Stimulated activated CD4-positive, alpha-beta T cell treated with anti-CD3 and anti-CD28 coated beads, Interleukin-12 subunit alpha, Interleukin-12 subunit beta, amount 100 ng/mL, for 4 hours (primary cell): ENCODE data around the gene LYPD5.
A peak's percentile ranks its signal among the peaks of the same experiment; 100 is the strongest.

Source experiments
- DNase-seq: peaks from one replicate; pipeline ENCODE4 v3.0.0-alpha.2; 2020

LYPD5 gene

DNA sequence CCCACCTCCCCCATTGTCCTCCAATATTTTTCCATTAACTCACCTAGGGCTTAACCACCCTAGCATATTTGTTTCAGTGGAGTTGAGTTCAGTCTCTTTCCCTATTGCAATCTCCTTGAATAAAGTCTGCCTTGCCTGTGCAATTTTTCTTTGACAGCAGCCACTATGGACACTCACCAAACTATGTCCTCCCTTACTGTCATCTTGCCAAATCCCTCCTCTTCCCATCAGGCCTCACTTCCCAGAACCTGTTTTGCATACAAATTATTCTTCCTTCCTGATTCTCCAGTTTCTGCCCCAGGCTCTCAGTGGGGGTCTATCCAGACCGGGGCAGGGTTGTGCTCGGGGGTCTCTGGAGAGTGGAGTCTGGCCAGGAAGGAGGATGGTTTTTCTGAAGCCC, 2.2 kb upstream of the LYPD5 start:
- DNase-seq = no peak

DNA sequence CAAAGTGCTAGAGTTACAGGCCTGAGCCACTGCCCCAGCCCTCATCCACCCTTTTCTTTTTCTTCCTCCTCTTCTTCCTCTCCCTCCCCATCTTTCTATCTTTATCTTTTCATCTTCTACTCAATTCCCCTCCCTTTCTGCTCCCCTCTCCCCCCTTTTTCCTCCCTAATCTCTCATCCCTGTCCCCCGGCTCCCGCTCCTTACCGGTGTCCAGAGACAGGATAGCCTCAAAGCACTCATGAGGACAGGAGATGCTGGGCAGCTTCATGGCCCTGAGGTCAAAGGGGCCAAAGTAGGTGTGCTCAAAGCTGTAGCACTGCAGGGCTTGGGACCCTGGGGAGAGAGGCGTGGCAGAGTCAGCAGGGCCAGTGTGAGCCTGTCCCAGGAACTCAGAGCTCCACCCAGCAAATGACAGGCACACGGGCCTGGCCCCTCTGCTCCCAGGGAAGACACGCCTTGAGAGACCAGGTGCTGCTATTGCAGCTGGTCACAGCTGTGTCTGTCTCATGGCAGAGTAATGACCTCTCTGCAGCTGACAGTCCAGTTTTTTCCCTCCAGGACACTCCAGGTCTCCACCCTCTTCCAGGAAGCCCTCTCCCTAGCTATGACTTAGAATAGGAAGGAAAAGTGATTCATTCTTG, 2.6 kb downstream of the LYPD5 start:
- DNase-seq = no peak

DNA sequence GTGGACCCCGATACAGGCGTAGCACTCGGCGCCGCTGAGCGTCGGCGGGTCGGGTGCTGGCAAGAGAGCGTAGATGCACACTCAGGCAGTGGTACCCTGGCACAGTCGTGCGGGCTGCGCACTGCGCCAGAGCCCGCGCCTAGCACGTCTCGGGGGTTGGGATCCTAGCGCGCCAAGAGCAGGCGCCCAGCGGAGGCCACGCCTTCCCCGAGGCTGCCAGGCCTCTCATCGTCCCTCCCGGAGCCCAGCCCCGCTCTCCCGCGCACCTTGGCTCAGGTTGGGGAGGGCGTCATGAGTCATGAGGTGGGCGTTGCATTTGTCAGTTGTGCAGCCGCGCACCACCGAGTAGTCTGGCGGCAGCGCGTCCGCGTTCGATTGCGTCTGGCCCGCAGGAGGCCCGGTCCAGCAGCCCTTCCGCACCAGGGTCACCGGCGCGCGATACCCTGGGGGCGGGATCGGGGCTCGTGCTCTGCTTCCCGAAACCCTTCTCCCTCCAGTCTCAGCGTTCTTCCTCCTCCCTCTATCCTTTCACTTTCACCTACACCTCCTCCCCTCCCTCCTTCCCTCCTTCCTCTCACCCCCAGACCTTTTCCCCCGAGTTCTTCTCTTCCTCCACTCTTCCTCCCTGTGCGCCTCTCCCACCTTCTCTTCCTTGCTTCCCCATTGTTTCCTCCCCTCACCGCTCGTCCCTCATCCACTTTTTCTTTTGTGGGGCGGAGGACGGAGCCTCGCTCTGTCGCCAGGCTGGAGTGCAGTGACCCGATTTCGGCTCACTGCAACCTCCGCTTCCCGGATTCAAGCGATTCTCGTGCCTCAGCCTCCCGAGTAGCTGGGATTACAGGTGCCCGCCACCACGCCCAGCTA, 3.5 kb downstream of the LYPD5 start:
- DNase-seq = peak; percentile 66

DNA sequence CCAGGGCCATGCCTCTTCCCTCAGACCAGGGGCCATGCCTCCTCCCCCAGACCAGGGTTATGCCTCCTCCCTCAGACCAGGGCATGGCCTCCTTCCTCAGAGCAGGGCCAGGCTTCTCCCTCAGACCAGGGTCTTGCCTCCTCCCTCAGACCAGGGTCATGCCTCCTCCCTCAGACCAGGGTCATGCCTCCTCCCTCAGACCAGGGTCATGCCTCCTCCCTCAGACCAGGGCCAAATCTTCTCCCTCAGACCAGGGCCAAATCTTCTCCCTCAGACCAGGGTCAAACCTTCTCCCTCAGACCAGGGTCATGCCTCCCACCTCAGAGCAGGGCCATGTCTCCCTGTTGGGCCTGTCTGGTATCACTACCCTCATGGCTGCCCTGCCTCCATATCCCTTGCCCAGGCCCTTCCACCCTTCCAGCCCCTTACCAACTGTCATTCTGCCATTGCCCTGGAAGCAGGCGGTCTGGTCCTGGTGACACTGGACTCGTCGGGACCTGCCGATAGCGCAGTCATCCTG, 4.2 kb downstream of the LYPD5 start:
- DNase-seq = no peak

DNA sequence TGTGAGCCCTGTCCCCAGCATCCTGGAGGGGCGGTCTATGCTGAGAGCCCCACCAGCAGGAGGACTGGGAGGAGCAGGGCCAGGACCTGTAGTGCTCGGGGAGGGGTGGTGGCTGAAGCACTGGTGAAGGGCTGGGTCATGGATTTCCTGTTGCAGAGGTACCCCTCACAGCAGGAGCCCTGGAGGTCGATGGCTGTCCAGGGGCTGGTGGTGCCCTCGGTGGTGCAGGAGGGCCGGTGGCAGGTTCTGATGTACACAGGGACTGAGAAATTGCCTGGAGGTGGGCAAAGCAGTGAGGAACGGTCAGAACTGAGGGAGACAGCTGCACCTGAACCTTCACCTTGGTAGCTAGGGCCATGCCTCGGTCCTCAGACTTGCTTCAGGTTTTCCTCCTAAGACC, 4.7 kb downstream of the LYPD5 start:
- no peak for DNase-seq

DNA sequence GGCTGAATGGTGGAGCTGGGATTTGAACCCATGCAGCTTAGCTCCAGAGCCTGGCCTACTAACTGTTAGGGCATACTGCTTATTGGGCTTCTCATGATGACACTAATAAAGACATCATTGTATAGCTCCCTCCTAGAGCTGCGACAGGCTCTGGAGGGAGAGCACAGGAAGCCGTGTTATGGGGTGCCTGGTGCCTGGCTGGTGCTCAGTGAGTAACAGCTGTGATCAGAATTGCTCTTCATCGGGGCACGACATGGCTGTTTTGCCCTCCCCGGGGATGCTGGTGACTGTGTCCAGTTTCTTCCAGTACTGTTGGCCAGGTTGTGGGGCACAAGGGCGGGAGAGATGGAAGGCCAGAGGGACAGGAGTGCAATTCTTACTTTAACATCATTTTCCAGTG, 5.1 kb downstream of the LYPD5 start:
- DNase-seq = no peak

DNA sequence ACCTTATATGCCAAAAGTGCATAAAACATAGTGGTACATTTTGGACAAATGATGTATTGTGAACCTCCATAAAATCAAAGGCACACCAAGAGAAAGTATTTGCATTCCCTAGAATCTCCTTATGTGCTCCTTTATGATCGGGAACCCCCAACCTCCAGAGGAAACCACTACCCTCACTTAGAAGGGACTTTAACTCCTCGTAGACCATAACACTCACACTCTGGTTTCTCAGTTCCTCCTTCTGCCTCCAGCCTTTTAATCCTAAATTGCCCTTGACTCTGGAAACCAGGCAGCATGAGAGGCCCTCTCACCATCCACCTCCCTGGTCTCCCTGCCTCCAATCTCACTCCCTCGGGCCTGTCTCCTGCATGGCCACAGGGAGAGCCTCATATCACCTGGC, 11.7 kb downstream of the LYPD5 start:
- no peak for DNase-seq

DNA sequence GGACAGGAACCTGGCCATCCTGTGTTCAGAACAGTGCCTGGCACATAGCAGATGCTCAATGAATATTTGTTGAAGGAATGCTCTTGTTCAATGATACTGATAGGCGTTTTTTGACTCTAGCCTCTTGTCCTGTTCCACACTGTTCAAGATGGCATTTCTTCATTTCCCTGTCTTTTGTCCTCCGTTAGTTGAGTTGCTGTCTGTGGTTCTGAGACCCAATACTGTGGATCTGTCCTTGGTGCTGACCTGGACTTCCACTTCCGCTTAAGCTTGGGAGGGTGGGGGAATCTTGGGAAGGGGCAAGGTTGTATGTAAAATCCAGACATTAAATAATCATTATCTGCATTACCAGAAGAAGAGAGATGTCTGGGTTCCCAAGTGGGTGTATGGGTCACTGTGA, 13.2 kb downstream of the LYPD5 start:
- DNase-seq = no peak

DNA sequence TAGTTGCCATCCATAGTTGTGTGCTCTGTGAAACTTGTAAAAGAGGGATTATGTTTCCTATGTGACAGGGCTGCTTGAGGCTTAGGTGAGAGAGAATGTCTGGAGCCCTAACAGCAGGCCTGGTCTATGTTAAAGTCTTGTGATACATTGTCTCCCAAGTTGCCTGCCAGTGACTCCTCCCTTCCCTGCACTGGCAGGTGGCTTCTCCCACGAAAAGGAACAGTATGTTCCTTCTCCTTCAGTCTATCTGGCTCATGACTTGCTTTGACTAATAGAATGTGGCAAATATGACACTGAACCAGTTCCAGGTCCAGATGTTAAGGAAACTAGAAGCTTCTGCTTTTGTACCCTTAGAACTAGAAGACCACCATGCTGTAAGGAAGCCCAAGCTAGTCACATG, 15.6 kb downstream of the LYPD5 start:
- no peak for DNase-seq

DNA sequence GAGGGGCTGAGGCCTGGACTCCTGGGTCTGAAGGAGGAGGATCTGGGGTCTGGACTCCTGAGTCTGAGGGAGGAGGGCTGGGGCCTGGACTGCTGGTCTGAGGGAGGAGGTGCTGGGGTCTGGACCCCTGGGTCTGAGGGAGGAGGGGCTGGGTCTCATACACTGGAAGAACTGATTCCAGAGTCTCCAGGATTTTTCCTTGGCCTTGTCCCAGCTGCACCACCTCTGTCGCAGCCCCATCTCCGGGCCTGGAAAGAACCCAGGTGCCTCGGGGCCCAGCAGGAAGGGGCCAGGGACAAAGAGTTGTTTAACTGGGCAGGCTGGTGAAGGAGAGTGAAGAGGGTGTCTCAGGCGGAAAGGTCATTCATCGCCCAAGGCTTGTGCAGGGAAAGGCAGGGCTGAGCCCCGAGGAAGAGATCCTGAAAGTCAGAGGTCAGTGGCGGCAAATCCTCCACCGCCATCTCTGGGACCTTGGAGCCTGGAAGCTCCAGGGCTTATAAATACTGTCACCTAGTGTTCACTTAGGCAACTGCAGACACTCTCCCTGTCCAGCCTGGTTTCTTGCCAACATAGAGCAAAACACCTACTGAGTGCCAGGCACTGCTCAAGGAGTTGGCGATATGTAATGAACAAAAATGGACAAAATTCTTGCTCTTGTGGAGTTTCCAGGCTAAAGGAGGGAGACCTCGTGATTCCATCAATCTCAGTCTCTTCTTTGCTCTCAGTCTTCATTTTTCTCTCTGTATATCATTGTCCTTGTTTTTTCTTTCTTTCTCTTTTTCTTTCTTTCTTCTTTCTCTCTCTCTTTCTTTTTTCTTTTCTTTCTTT, 17.1 kb downstream of the LYPD5 start:
- no peak for DNase-seq

DNA sequence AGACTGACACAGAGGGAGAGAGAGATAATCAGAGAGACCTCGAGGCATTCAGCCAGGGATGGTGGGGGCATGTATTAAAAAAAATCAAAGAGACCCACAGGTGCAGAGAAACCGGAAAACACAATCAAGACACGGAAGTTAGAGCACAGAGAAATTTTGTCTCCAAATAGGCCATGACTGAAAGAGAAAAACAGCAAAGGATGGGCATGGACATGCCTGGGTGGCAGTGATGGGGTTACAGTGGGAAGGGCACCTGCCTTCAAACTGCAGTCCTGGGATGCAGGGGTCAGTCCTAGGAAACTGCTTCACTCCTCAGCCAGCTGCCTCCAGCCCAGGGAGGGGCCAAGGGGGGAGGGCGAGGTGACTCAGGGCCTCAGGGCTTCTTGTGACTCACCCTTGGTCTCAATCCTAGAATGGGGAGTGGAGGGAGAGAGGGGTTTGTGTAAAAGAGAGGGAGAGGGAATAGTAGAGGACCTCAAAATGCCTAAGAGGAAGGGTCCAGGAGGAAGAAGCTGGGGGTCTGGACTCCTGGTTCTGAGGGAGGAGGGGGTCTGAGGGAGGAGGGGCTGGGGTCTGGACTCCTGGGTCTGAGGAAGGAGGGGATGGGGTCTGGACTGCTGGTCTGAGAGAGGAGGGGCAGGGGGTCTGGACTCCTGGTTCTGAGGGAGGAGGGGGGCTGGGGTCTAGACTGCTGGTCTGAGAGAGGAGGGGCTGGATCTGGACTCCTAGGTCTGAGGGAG, 17.8 kb downstream of the LYPD5 start:
- DNase-seq = peak; percentile 65

DNA sequence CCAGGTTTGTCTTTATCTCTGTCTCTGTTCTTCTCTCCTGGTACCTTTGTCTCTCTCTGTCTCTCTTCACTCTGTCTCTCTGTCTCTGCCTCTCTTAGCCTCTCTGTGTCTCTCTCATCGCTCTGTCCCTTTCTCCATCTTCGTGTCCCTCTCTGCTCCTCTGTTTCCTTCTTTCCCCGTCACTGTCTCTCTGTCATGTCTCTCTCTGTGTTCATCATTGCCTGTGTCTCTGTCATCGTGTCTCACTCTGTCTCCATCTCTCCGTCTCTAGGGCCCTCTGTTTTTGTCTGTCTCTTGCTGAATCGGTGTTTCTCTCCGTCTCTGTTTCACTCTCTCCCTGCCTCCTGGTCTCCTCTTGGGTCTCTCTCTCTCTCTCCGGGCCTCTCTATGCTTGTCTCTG, 18.6 kb downstream of the LYPD5 start:
- DNase-seq = no peak

DNA sequence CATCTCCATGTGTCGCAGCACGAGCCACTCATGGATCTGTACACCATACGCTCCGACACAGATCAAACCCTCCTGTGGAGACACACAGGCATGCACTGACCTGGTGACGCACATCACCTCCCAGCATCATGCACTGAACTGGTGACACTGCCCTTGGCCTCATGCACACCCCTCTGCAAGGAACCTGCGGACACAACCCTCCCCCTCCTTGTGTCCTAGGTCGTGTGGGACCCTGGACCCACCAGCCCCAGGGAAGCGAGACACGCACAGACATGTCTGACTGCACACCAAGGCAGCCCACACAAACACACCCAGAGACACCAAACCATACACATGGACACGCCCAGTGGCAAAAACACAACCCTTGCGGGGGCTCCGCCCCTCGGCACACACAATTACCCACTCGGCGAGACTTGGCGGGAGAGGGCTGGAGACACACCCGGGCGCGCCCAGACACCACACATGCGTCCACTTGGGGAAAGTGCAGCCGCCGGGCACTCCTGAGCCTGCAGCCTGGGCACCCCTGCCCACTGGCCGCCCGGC, 19.5 kb downstream of the LYPD5 start:
- no peak for DNase-seq

DNA sequence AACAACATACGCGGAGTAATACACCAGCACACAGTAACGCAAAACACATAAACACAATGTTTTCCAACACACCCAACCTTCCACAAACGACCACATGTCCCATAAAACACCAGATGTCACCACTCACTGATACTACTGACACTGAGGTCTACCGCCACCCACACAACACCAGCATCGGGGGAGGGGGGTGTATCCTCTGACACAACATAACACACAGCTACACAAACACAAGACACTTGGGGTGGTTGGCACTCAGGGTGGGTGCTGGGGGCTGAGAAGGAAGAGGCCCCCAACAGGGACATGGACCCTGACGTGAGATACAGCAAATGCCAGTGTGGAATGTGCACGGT, 20.0 kb downstream of the LYPD5 start:
- no peak for DNase-seq

DNA sequence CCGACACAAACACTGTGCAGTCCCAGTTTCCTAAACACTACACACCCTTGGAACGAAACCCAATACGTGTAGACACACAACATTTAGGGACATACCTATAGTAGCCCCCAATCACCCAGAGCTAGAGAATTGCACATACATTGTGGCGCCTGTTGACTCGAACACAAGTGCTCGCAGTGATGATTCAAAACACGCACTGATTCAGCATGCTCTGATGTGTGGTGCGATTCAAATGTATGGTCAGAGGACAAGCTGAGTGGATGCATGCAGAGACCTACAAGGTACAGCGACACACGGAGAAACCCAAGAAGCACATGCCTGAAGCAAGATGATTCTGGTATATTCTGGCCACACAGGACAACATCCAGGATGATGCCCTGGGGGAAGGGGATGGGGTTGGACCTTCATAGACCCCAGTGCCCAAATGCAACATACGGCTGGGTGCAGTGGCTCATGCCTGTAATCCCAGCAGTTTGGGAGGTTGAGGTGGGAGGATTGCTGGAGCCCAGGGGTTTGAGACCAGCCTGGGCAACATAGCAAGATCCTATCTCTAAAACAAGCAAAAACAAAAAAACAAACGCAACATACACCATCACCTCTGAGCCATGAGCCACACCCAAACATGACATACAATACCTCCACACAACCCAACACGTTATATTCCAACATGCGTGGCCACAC, 20.5 kb downstream of the LYPD5 start:
- no peak for DNase-seq

DNA sequence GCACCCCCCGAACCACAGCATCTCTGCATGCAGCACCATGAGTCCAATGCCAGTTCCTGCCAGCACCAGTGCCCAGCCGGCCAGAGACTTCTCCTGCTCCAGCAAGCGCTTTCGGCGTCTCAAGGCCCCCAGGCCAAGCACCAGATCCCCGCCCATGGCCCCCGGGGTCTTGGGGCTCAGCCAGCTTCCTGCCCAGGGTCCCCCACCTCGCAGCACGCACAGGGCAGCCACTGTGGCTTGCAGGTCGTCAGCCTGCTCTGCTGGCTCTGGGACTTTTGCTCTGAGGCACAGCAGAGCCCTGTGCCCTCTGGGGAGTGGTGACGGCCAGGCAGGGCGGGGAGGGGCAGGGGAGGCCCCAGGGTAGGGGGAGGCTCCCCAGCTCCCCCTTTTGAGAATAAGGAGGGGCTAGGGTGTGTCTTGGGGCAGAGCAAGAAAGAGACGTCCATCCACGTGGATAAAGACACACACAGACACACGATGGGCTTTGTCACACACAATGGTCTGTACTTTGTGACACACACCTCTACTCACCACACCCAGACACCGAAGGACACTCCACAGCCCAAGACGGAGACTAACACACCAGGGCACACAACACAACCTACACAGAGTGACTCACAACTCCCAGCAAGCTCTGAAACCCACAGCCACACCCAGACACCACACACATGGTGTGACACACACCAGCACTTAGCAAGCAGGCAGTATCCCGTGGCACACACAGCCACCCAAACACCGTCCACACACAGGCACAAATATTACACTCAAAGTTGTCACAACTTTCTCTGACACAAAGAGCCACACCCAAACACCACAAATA, 21.3 kb downstream of the LYPD5 start, which contains the start of gene KCNN4:
TSS of gene KCNN4 (minus strand) at position 268 of the 820 bp plus-strand sequence. CDS start at position 156, 112 bp downstream.
- peak; percentile 67 for DNase-seq

DNA sequence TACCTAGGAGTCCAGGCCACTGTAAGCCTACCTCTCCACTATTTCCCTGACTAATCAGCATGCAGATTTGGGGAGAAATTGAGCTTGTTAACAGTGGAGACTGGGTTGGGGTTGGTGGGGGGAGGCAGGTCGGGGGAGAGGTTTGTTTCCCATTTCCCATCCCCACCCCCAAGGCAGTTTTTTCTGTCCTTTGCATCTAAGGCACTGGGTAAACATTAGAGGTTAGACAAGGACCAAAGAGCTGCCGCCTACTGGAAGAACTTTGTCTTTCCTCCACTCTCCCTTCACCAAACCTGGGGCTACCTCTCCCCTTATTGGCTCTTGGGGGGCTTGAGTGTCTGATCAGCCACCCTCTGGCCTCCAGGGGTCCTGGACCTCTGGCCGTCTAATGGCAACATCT, 22.4 kb downstream of the LYPD5 start:
- no peak for DNase-seq

DNA sequence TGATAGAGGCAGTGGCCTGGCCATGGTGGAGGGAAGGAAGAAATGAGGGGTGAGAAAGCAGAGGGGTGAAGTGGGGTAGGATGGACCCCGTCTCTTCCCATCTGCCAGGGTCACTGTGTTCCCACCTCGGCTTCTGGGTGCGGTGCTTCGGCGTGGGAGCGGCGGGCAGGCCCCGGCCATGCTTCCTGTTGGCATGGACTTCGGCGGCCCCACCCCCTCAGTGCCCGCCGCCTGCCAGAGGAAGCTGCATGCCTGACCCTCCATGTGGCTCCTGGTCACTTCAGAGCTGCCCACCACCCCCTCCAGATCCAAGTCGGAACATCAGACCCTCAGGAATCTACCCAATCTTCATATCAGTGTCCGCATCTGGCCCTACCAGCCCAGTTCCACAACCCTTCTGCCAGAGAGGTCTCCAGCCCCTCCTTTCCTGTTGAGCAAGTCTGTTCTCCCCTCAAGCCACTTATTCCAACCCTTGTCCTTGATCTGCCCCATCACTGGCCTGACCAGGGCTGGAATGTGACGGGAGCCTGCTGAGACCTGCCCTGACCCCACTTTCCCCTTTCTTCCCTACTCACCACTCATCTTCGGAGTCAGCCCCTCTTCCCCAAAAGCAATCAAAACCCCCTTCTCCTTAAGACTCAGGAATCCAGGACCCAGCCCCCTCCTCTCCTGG, 23.0 kb downstream of the LYPD5 start:
- no peak for DNase-seq

DNA sequence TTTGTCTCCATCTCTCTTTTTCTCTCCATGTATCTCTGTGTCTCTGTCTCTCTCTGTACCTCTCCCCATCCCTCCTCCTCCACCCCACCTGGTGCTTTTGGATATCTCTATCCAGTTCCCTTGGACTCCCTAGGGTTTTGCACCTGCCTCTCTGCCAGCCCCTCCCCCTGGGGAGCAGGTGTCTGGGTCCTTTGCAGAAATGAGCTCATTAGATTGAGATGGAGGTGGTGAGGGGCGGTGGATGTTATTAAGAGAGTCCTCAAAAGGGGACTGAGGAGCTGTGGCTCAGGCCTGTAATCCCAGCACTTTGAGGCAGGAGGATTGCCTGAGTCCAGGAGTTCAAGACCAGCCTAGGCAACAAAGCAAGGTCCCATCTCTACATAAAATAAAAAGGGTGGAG, 23.6 kb downstream of the LYPD5 start:
- no peak for DNase-seq

DNA sequence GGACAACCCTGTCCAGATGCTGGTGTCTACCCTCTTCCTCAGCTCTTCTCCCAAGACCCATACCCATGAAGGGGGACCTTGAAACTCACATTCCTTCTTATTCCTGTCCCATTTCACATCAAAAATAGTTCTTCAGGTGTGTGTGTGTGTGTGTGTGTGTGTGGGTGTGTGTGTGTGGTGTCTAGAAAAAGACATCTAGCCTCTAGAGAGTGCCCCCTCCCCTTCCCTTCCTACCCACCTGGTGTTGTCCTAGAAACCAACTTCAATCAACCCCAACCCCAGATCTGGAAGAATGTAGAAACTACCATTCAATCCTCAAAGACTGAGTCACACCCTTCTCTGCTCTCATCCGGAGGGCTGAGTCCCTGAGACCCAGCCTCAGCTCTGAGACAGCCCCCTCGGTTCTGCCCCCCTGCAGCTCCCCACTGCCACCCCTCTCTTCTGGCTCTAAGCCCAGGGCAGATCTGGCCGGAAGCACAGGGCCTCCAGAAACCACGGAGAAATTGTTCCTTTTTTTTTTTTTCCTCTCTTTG, 25.0 kb downstream of the LYPD5 start:
- no peak for DNase-seq
